Mesendoderm (in vitro differentiated cells): ENCODE measurements around the gene FBXO11. TPM values are rescaled to one million over a fixed set of nuclear protein-coding genes. Genes with fewer than 3 reads are reported as not detected.

Experiments
- DNase-seq: peaks from one replicate; pipeline ENCODE4 v3.0.0; 2013
- H2AK5ac ChIP-seq: 2 replicates; pipeline ENCODE4 v1.6.1; 2013; ENCODE audit warnings: low read length, inconsistent platforms
- H2BK120ac ChIP-seq: 2 replicates; pipeline ENCODE4 v1.6.1; 2013; ENCODE audit warnings: low read depth, mild to moderate bottlenecking, low read length, moderate library complexity, mixed read lengths
- H2BK15ac ChIP-seq: replicated peaks from 2 replicates; pipeline ENCODE4 v1.6.1; 2013; ENCODE audit warnings: low read depth, mild to moderate bottlenecking, moderate library complexity
- H2BK5ac ChIP-seq: 2 replicates; pipeline ENCODE4 v1.6.1; 2013; ENCODE audit warnings: low read length, inconsistent platforms
- H3K18ac ChIP-seq: 2 replicates; pipeline ENCODE4 v1.6.1; 2013; ENCODE audit warnings: mild to moderate bottlenecking, low read length, mixed read lengths
- H3K23ac ChIP-seq: one replicate; pipeline ENCODE4 v1.6.1; 2013; ENCODE audit warnings: low read length
- H3K27ac ChIP-seq: 2 replicates; pipeline ENCODE4 v1.5.1; 2013; ENCODE audit warnings: low read depth, mild to moderate bottlenecking, inconsistent platforms, low read length, moderate library complexity
- H3K27me3 ChIP-seq: 2 replicates; pipeline ENCODE4 v1.6.1; 2013; ENCODE audit warnings: low read length, control low read depth, mild to moderate bottlenecking, inconsistent platforms; ENCODE audit not compliant: insufficient read depth, poor library complexity
- H3K36me3 ChIP-seq: 2 replicates; pipeline ENCODE4 v1.6.1; 2013; ENCODE audit warnings: low read length, inconsistent platforms; ENCODE audit not compliant: control insufficient read depth, insufficient read depth
- H3K4ac ChIP-seq: one replicate; pipeline ENCODE4 v1.6.1; 2013; ENCODE audit warnings: low read depth, mild to moderate bottlenecking, low read length, moderate library complexity
- H3K4me1 ChIP-seq: 2 replicates; pipeline ENCODE4 v1.6.1; 2013; ENCODE audit warnings: low read depth, low read length, inconsistent platforms; ENCODE audit not compliant: control insufficient read depth
- H3K4me2 ChIP-seq: 2 replicates; pipeline ENCODE4 v1.6.1; 2013; ENCODE audit warnings: low read length
- H3K4me3 ChIP-seq: 2 replicates; pipeline ENCODE4 v1.5.1; 2013; ENCODE audit warnings: mild to moderate bottlenecking, low read length
- H3K56ac ChIP-seq: one replicate; pipeline ENCODE4 v1.6.1; 2013; ENCODE audit warnings: low read length
- H3K79me1 ChIP-seq: 2 replicates; pipeline ENCODE4 v1.6.1; 2013; ENCODE audit warnings: low read length, inconsistent platforms
- H3K79me2 ChIP-seq: 2 replicates; pipeline ENCODE4 v1.6.1; 2013; ENCODE audit warnings: mild to moderate bottlenecking, low read length; ENCODE audit not compliant: control insufficient read depth, insufficient read depth
- H3K9ac ChIP-seq: 2 replicates; pipeline ENCODE4 v1.6.1; 2013; ENCODE audit warnings: low read length, inconsistent platforms
- H4K5ac ChIP-seq: one replicate; pipeline ENCODE4 v1.6.1; 2013; ENCODE audit warnings: low read length
- H4K8ac ChIP-seq: one replicate; pipeline ENCODE4 v1.6.1; 2013; ENCODE audit warnings: low read depth, mild to moderate bottlenecking, control low read depth, low read length, moderate library complexity
- WGBS: extraction: QIAGEN DNeasy Blood & Tissue Kit; methylation state at CpG from one replicate; pipeline ENCODE4 v1.1.7; 2013; ENCODE audit warnings: low lambda C conversion rate, missing lambda C conversion rate; ENCODE audit not compliant: insufficient coverage; ENCODE audit errors: extremely low coverage; 5-methylcytosine and 5-hydroxymethylcytosine counted together
- polyA plus RNA-seq, 2 experiments: library from polyadenylated mRNA; stranded (reverse); fragments of 200-250 nt; gene quantifications; one replicate each; pipeline ENCODE4 v1.2.3, GENCODE V29; 2013

The FBXO11 gene
- polyA plus RNA-seq (2013, experiment 1 of 2) = 30.2 TPM
- 27.9 TPM for polyA plus RNA-seq (2013, experiment 2 of 2)

- H2BK15ac ChIP-seq = no peak within 1 kb of the TSS
- peak; percentile 99 for DNase-seq
These were observed at the start of gene FBXO11 for GRCh38 chr2:47906157-47907038. TSS of gene FBXO11 (minus strand) at chr2:47906498. CDS start at chr2:47905720, 778 bp downstream.

DNA sequence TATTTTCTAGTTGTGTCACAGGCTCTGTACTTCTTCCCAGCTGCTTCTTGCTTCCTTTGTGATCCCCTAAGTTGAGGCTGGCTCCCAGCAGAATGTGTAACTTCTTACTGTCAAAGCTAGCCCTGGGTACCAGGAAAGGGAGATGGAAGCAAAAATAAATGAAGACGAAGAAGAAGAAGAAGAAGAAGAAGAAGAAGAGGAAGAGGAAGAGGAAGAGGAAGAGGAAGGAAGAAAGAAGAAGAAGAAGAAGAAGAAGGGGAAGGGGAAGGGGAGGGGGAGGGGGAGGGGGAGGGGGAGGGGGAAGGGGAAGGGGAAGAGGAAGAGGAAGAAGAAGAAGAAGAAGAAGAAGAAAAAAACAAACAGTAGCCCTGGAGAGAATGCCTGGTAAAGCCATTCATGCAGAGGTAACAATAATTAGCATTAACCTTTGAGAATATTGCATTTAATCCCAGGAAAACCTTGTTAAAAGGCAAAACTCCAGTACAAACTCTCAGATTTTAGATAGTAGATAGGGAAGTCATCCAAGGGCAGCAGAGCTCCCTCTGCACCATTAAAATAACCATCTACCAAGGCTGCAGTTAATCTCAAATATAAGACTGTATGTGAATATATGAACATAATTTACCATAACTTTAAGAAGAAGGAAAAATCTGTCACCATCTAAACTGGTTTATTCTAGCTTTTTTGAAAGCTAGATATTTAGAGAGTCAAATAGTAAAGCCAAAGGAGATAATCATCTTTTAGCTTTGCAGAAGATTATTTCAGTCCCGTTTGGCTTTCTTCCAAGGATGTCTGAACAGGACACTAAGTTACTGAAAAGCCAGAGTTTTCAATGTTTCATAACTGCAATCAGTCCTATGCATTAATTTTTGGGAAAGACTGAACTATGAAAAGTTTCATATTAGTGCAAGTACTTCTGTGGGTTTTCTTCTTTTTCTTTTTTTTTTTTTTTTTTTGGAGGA lies 44.3 kb upstream of the FBXO11 start:
- Histone ChIP-seq H4K5ac (no peak overlapping the region), H3K36me3 (no peaks in the 10 kb centered on the region), H3K4me1 (no peaks in the 10 kb centered on the region), H3K4me3 (no peak overlapping the region), H3K79me1 (no peaks in the 10 kb centered on the region), H3K79me2 (no peaks in the 10 kb centered on the region), H2BK5ac (no peak overlapping the region), H4K8ac (no peak overlapping the region), H3K18ac (no peak overlapping the region), H3K4me2 (no peak overlapping the region), H3K27me3 (no peaks in the 10 kb centered on the region), H3K27ac (no peak overlapping the region), H3K56ac (no peak overlapping the region), H2AK5ac (no peak overlapping the region), H3K23ac (no peak overlapping the region), H3K9ac (no peak overlapping the region), H2BK120ac (no peak overlapping the region), H3K4ac (no peak overlapping the region), H2BK15ac (no peak overlapping the region)
- DNase-seq = no peak
- no CpG with 5 or more reads among the region's 2 CpGs for WGBS

More at GRCh38 chr2:47906157-47907038, at the start of gene FBXO11:
- Histone ChIP-seq H2BK120ac (peak within 1 kb of the TSS; percentile 16), H3K27me3 (no peaks in the 10 kb centered on the region), H4K8ac (peak within 1 kb of the TSS; percentile 76), H4K5ac (no peak within 1 kb of the TSS), H2BK5ac (peak within 1 kb of the TSS; percentile 82), H3K18ac (peak within 1 kb of the TSS; percentile 100), H2AK5ac (no peak within 1 kb of the TSS), H3K36me3 (no peaks in the 10 kb centered on the region), H3K4me3 (peak within 1 kb of the TSS; percentile 91), H3K4ac (peak within 1 kb of the TSS; percentile 99), H3K56ac (peak within 1 kb of the TSS; percentile 97), H3K79me1 (no peaks in the 10 kb centered on the region), H3K4me1 (no peaks in the 10 kb centered on the region), H3K4me2 (peak within 1 kb of the TSS; percentile 63), H3K23ac (no peak within 1 kb of the TSS), H3K27ac (peak within 1 kb of the TSS; percentile 100), H3K79me2 (peaks cover 31% of the 10 kb centered on the region), H3K9ac (peak within 1 kb of the TSS; percentile 95)
- no CpG with 5 or more reads among the region's 54 CpGs for WGBS

- H2BK120ac ChIP-seq = no peak overlapping the region
- H3K23ac ChIP-seq = no peak overlapping the region
- H3K79me2 ChIP-seq = no peaks in the 10 kb centered on the region
- no peaks in the 10 kb centered on the region for H3K79me1 ChIP-seq
- H3K4ac ChIP-seq = no peak overlapping the region
- DNase-seq = no peak
- H2AK5ac ChIP-seq = no peak overlapping the region
- no peak overlapping the region for H3K27ac ChIP-seq
- H3K4me2 ChIP-seq = no peak overlapping the region
- H4K5ac ChIP-seq = no peak overlapping the region
- WGBS = no CpG with 5 or more reads among the region's 5 CpGs
- H3K18ac ChIP-seq = no peak overlapping the region
- no peaks in the 10 kb centered on the region for H3K27me3 ChIP-seq
- H3K9ac ChIP-seq = no peak overlapping the region
- H3K4me3 ChIP-seq = no peak overlapping the region
- no peak overlapping the region for H3K56ac ChIP-seq
- no peak overlapping the region for H4K8ac ChIP-seq
- no peaks in the 10 kb centered on the region for H3K4me1 ChIP-seq
- no peak overlapping the region for H2BK15ac ChIP-seq
- no peaks in the 10 kb centered on the region for H3K36me3 ChIP-seq
- no peak overlapping the region for H2BK5ac ChIP-seq
These were observed 40.3 kb upstream of the FBXO11 start for GRCh38 chr2:47946593-47946992.

DNA sequence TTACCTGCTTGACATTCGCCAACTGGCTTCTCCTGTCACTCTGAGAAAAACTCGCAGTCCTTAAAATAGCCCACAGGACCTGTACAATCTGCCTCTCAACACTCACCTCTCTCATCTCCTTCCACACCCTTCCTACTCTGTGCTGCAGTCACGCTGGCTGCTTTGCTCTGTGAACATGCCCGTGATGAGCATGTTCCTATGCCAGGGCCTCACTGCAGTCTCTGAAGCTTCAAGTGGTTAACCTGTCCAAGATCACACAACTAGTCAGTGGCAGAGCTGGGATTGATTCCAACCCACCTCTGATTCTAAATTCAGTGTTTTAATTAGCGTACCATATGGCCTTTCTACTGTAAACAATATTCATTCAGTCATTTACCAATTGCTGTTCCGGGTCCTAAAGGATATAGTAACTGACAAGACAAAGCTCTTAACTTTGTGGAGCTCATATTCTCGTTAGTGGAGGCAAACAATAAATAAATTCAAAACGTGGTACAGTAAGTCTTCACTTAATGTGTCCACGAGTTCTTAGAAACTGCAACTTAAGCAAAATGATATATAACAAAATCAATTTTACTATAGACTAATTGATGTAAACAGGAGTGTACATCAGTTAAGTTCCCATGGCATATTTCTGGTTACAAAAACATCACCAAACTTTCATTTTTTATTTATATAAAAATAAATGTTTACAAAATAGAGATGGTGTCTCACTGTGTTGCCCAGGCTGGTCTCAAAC lies 38.9 kb upstream of the FBXO11 start:
- H3K18ac ChIP-seq = no peak overlapping the region

DNA sequence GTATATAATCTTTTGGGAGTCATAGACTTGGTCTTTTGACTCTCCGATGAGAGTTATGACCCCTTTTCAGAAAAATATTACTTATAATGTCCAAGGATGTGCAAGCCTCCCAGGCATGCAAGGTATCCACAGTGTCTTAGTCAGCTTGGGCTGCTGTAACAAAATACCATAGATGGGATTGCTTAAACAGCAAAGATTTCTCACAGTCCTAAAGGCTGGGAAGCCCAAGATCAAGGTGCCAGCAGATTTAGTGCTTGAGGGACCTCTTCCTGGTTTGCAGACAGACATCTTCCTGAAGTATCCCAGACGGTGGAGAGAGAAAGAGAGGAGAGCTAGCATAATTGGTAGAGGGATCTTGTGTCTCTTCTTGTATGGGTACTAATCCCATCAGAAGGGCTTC lies 35.6 kb upstream of the FBXO11 start:
- Histone ChIP-seq H3K79me2 (no peaks in the 10 kb centered on the region), H3K4me1 (no peaks in the 10 kb centered on the region), H3K36me3 (no peaks in the 10 kb centered on the region), H3K9ac (no peak overlapping the region), H3K4me2 (no peak overlapping the region), H3K27ac (no peak overlapping the region), H2BK5ac (no peak overlapping the region), H3K27me3 (no peaks in the 10 kb centered on the region), H3K79me1 (no peaks in the 10 kb centered on the region), H3K4ac (no peak overlapping the region), H2AK5ac (no peak overlapping the region), H3K18ac (no peak overlapping the region), H3K23ac (no peak overlapping the region), H4K5ac (no peak overlapping the region), H4K8ac (no peak overlapping the region), H2BK15ac (no peak overlapping the region), H3K56ac (no peak overlapping the region), H2BK120ac (no peak overlapping the region), H3K4me3 (no peak overlapping the region)
- no CpG with 5 or more reads among the region's 2 CpGs for WGBS
- no peak for DNase-seq

More for the DNA sequence above, 38.9 kb upstream of the FBXO11 start:
- DNase-seq = no peak
- Histone ChIP-seq H3K23ac (no peak overlapping the region), H2AK5ac (no peak overlapping the region), H4K5ac (no peak overlapping the region), H4K8ac (no peak overlapping the region), H3K4me3 (no peak overlapping the region), H3K27ac (no peak overlapping the region), H2BK15ac (no peak overlapping the region), H2BK5ac (no peak overlapping the region), H3K4ac (no peak overlapping the region), H2BK120ac (no peak overlapping the region), H3K79me2 (no peaks in the 10 kb centered on the region), H3K79me1 (no peaks in the 10 kb centered on the region), H3K4me1 (no peaks in the 10 kb centered on the region), H3K9ac (no peak overlapping the region), H3K36me3 (no peaks in the 10 kb centered on the region), H3K4me2 (no peak overlapping the region), H3K56ac (no peak overlapping the region), H3K27me3 (no peaks in the 10 kb centered on the region)
- WGBS = no CpG with 5 or more reads among the region's 9 CpGs
